ENCODE measurements around the gene MAPK10.

DNA sequence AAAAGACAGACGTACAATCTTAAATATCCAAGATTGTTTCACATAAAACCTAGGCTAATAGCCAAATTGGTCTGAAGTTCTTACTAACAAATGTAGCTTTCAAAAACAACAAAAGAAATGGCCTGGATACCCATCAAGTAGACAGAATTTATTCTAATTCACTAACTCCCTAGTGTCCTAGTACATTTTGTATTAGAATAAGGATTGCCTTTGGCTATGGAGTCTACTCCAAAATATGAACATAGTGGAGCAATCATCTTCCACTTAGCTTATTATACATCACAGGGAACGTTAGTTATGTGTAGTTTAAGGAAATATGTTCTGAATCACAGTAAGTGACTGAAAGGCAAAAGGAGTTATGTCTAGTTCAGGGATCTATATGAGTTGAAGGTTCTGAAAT lies 81.7 kb downstream of the MAPK10 start:
- TF ChIP-seq, protein P1, sequence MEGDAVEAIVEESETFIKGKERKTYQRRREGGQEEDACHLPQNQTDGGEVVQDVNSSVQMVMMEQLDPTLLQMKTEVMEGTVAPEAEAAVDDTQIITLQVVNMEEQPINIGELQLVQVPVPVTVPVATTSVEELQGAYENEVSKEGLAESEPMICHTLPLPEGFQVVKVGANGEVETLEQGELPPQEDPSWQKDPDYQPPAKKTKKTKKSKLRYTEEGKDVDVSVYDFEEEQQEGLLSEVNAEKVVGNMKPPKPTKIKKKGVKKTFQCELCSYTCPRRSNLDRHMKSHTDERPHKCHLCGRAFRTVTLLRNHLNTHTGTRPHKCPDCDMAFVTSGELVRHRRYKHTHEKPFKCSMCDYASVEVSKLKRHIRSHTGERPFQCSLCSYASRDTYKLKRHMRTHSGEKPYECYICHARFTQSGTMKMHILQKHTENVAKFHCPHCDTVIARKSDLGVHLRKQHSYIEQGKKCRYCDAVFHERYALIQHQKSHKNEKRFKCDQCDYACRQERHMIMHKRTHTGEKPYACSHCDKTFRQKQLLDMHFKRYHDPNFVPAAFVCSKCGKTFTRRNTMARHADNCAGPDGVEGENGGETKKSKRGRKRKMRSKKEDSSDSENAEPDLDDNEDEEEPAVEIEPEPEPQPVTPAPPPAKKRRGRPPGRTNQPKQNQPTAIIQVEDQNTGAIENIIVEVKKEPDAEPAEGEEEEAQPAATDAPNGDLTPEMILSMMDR (IDR thresholded peaks at IDR 0.05) = no peak
- TF ChIP-seq POLR2AphosphoS5 (IDR thresholded peaks at IDR 0.05; ENCODE audit: insufficient read depth in 1 of 2, low read depth in 1 of 2) = no peak
- TF ChIP-seq POLR2A (IDR thresholded peaks at IDR 0.05) = no peak
